ENCODE data around the gene ENGASE. TPM values are rescaled to one million over a fixed set of nuclear protein-coding genes. Genes with fewer than 3 reads are reported as not detected.
A peak's percentile ranks its signal among the peaks of the same experiment; 100 is the strongest.

The ENGASE gene
- total and polyA plus RNA-seq, 2 of the 8 experiments (the other 6 are each of a cell fraction or from before 2014, with no cell fraction given) = 9.3 to 36.1 TPM

DNA sequence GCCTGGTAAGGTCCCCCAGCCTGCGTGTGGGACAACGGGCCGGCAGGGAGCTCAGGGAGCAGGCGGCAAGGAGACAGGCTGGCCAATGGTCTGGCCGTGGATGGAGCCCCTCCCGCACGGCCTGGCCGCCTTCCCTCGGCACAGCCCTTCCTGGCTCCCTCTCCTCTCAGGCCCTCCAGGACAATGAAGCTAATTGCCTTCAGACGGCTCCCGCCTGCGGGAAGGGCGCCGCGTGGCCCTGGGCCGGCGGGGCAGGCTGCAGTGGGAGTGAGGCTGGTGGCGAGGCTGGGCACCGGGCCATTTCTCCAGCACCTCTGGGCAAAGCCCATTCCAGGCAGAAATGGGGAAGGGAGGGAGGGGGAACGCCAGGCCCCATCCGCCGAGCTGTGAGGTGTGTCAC lies 50.9 kb downstream of the ENGASE start:
- Histone ChIP-seq H4K20me1 (replicated peaks in 1 of 2; ENCODE audit: control insufficient read depth in 1 of 2, insufficient read depth in 2 of 2, low read length in 2 of 2) (no peaks in the 10 kb centered on the region), H2BK20ac (ENCODE audit: low read length) (no peak overlapping the region), H3K36me3 (ENCODE audit: control insufficient read depth in 2 of 4, insufficient read depth in 4 of 4, low read length in 3 of 4) (no peaks in the 10 kb centered on the region), H3K9me3 (ENCODE audit: insufficient read depth in 2 of 2, low read depth in 1 of 2, low read length in 1 of 2) (no peaks in the 10 kb centered on the region), H4K8ac (ENCODE audit: extremely low read depth, insufficient read depth, low read length) (0 out of 2 replicates have a peak overlapping the region, but pooled peaks have one; percentile 43), H2BK120ac (replicated peaks; ENCODE audit: low read depth, low read length) (no peak overlapping the region), H4K5ac (ENCODE audit: insufficient read length, low read depth, low read length) (no peak overlapping the region), H3K9ac (replicated peaks in 1 of 4; ENCODE audit: extremely low read depth in 1 of 4, low read depth in 3 of 4, low read length in 3 of 4) (no peak overlapping the region), H4K91ac (replicated peaks; ENCODE audit: insufficient read length, low read length) (no peak overlapping the region), H2AK5ac (ENCODE audit: low read depth, low read length) (0 out of 2 replicates have a peak overlapping the region, but pooled peaks have one; percentile 15), H3K27ac (ENCODE audit: low read depth, low read length) (no peak overlapping the region), H3K4me3 (ENCODE audit: extremely low read depth in 1 of 4, insufficient read depth in 2 of 4, low read depth in 3 of 4, low read length in 4 of 4) (no peak overlapping the region), H3K14ac (ENCODE audit: insufficient read length) (no peak overlapping the region), H3K4ac (replicated peaks; ENCODE audit: insufficient read length, low read depth, low read length) (no peak overlapping the region), H3K79me2 (ENCODE audit: control insufficient read depth in 1 of 2, insufficient read depth in 2 of 2, low read length in 2 of 2) (no peaks in the 10 kb centered on the region), H2BK5ac (ENCODE audit: low read depth, low read length) (no peak overlapping the region), H3K23ac (ENCODE audit: insufficient read length) (no peak overlapping the region), H3K56ac (replicated peaks; ENCODE audit: insufficient read length, low read depth, low read length) (no peak overlapping the region), H3K27me3 (replicated peaks in 1 of 4; ENCODE audit: control insufficient read depth in 3 of 4, extremely low read depth in 1 of 4, insufficient read depth in 3 of 4, low read length in 3 of 4) (no peaks in the 10 kb centered on the region), H3K23me2 (ENCODE audit: low read depth, low read length) (peaks cover 2% of the 10 kb centered on the region; the same call in 1 of the 2 replicates), H3K18ac (ENCODE audit: extremely low read depth, low read length) (no peak overlapping the region), H3K79me1 (ENCODE audit: low read depth, low read length) (no peaks in the 10 kb centered on the region), H2BK15ac (ENCODE audit: low read length) (no peak overlapping the region), H3K4me1 (replicated peaks in 1 of 4; ENCODE audit: control insufficient read depth in 3 of 4, insufficient read depth in 4 of 4, low read length in 3 of 4) (no peaks in the 10 kb centered on the region), H2AFZ (ENCODE audit: low read length) (no peak overlapping the region), H2BK12ac (ENCODE audit: low read depth, low read length) (no peak overlapping the region), H3K4me2 (ENCODE audit: insufficient read depth in 1 of 2, low read depth in 2 of 2, low read length in 2 of 2) (no peak overlapping the region)
- DNase-seq (ENCODE audit: low read depth in 1 of 2, low spot score in 2 of 2) (no peak), FAIRE-seq (no peak)
- CTCF ChIA-PET (ENCODE audit: partially characterized antibody) = interaction anchor here (0.8 to 5.7 kb wide), 20 partner anchors 13 to 416 kb away, joined by 3 to 45 read pairs (median 4); no protein-coding TSS in a partner anchor
- WGBS, 2 experiments (ENCODE audit: extremely low coverage in 1 of 2, insufficient coverage in 1 of 2, insufficient read length in 1 of 2, insufficient replicate concordance in 2 of 2, low coverage in 1 of 2, low lambda C conversion rate in 2 of 2, missing lambda C conversion rate in 1 of 2) = 90% methylated on average over 10 of the region's 22 CpGs; no CpG with 5 or more reads in 1 of the 2 experiments
- POLR2A ChIA-PET (ENCODE audit: partially characterized antibody) = interaction anchor here (0.7 to 1.5 kb wide), 2 partner anchors 10 to 15 kb away, joined by 3 read pairs; no protein-coding TSS in a partner anchor
- TF ChIP-seq HDAC6 (IDR thresholded peaks at IDR 0.05; ENCODE audit: low read depth, low read length) = no peak
- no peak for TF ChIP-seq PHF8 (conservative IDR thresholded peaks at IDR 0.05; ENCODE audit: low read depth, low read length)
- TF ChIP-seq GABPA (IDR thresholded peaks at IDR 0.05; ENCODE audit: borderline replicate concordance, insufficient read depth, low read length) = no peak
- no peak for TF ChIP-seq EP300 (IDR thresholded peaks at IDR 0.05; ENCODE audit: borderline replicate concordance in 1 of 2, low read depth in 2 of 2, low read length in 2 of 2)
- no peak for TF ChIP-seq ZNF274 (IDR thresholded peaks at IDR 0.05; ENCODE audit: borderline replicate concordance, extremely low read depth, low read length)
- no peak for TF ChIP-seq GTF2F1 (IDR thresholded peaks at IDR 0.05; ENCODE audit: borderline replicate concordance, low read depth, low read length)
- no peak for TF ChIP-seq FOSL1 (IDR thresholded peaks at IDR 0.05; ENCODE audit: insufficient read depth, low read depth, low read length)
- TF ChIP-seq CHD2 (IDR thresholded peaks at IDR 0.05; ENCODE audit: low read length) = no peak
- TF ChIP-seq POU5F1 (IDR thresholded peaks at IDR 0.05; ENCODE audit: low read depth, low read length) = no peak
- no peak for TF ChIP-seq SAP30 (IDR thresholded peaks at IDR 0.05; ENCODE audit: insufficient read depth, insufficient replicate concordance, low read length)
- no peak for TF ChIP-seq RXRA (IDR thresholded peaks at IDR 0.05; ENCODE audit: insufficient read depth, low read depth, low read length)
- TF ChIP-seq EGR1 (IDR thresholded peaks at IDR 0.05; ENCODE audit: borderline replicate concordance, low read depth, low read length) = no peak
- TF ChIP-seq SP1 (IDR thresholded peaks at IDR 0.05; ENCODE audit: low read depth, low read length) = no peak
- no peak for TF ChIP-seq HDAC2 (IDR thresholded peaks at IDR 0.05; ENCODE audit: borderline replicate concordance in 1 of 2, low read depth in 2 of 2, low read length in 2 of 2)
